K562 (cell line): ENCODE measurements around the gene SAMD10. TPM values are rescaled to one million over a fixed set of nuclear protein-coding genes. Genes with fewer than 3 reads are reported as not detected.

Experiments used
- BCOR ChIP-seq: fragments of 450-650 bp; IDR thresholded peaks from 2 replicates; pipeline ENCODE4 v1.6.1; 2016
- DDX20 ChIP-seq: fragments of 450-650 bp; IDR thresholded peaks from 2 replicates; pipeline ENCODE4 v1.6.1; 2016; ENCODE audit warnings: missing genetic modification characterization, low read depth, mild to moderate bottlenecking, missing compliant biosample characterization, moderate library complexity
- FOXO4 ChIP-seq: fragments of 450-650 bp; formaldehyde crosslinking; IDR thresholded peaks from 2 replicates; pipeline ENCODE4 v1.4.0; 2020; ENCODE audit warnings: mild to moderate bottlenecking, moderate library complexity
- FOXP4 ChIP-seq: sonication (generic); formaldehyde crosslinking; IDR thresholded peaks from 2 replicates; pipeline ENCODE4 v1.8.0; 2022; ENCODE audit warnings: mild to moderate bottlenecking, missing genetic modification reagents, borderline replicate concordance
- GATA2 ChIP-seq: sonication (generic); formaldehyde crosslinking; IDR thresholded peaks from 2 replicates; pipeline ENCODE4 v1.4.0; 2020; ENCODE audit warnings: mild to moderate bottlenecking, missing genetic modification reagents
- MBD1 ChIP-seq: fragments of 250-450 bp; sonication (Bioruptor Pico); IDR thresholded peaks from 2 replicates; pipeline ENCODE4 v1.8.0; 2022; ENCODE audit warnings: inconsistent platforms
- NKRF ChIP-seq: fragments of 450-650 bp; IDR thresholded peaks from 2 replicates; pipeline ENCODE4 v1.6.1; 2016; ENCODE audit warnings: borderline replicate concordance
- PHF8 ChIP-seq: fragments of 200-600 bp; sonication (generic); IDR thresholded peaks from 2 replicates; pipeline ENCODE4 v1.6.1; 2012; ENCODE audit warnings: mixed run types, mild to moderate bottlenecking, inconsistent platforms, low read length, moderate library complexity, borderline replicate concordance
- RB1 ChIP-seq: fragments of 450-650 bp; IDR thresholded peaks from 2 replicates; pipeline ENCODE4 v1.6.1; 2017; ENCODE audit warnings: low read depth, mild to moderate bottlenecking
- RBM14 ChIP-seq: fragments of 200-400 bp; formaldehyde crosslinking; IDR thresholded peaks from 2 replicates; pipeline ENCODE4 v1.6.1; 2018; ENCODE audit warnings: low read depth, mild to moderate bottlenecking, low read length, moderate library complexity, borderline replicate concordance; ENCODE audit not compliant: insufficient read depth
- SLC30A9 ChIP-seq: fragments of 250-450 bp; sonication (Bioruptor Pico); IDR thresholded peaks from 2 replicates; pipeline ENCODE4 v1.8.0; 2022; ENCODE audit warnings: mild to moderate bottlenecking, moderate library complexity
- SMARCA5 ChIP-seq: fragments of 450-650 bp; IDR thresholded peaks from 2 replicates; pipeline ENCODE4 v1.6.1; 2016
- SRSF3 ChIP-seq: fragments of 200-400 bp; formaldehyde crosslinking; IDR thresholded peaks from 2 replicates; pipeline ENCODE4 v1.6.1; 2016; ENCODE audit warnings: mild to moderate bottlenecking, low read length, moderate library complexity; ENCODE audit not compliant: insufficient read depth
- SRSF7 ChIP-seq: fragments of 200-400 bp; formaldehyde crosslinking; optimal IDR thresholded peaks from 2 replicates; pipeline ENCODE3; 2017; ENCODE audit warnings: mild to moderate bottlenecking, low read depth, low read length
- THRB ChIP-seq: fragments of 450-650 bp; formaldehyde crosslinking; conservative IDR thresholded peaks from 2 replicates; pipeline ENCODE4 v1.4.0; 2022; ENCODE audit warnings: mild to moderate bottlenecking, missing genetic modification characterization
- XRCC5 ChIP-seq: fragments of 200-400 bp; formaldehyde crosslinking; IDR thresholded peaks from 2 replicates; pipeline ENCODE4 v1.6.1; 2017; ENCODE audit warnings: low read depth, mild to moderate bottlenecking, low read length
- ZNF311 ChIP-seq: fragments of 250-450 bp; sonication (Bioruptor Pico); IDR thresholded peaks from 2 replicates; pipeline ENCODE4 v1.4.0; 2020; ENCODE audit warnings: mild to moderate bottlenecking, moderate library complexity
- ZNF354B ChIP-seq: fragments of 250-450 bp; sonication (Bioruptor Pico); IDR thresholded peaks from 2 replicates; pipeline ENCODE4 v1.4.0; 2020
- polyA plus RNA-seq, 8 experiments: library from polyadenylated mRNA; depleted of rRNA in 4 of 8; stranded (reverse) in 5 of 8; unstranded in 3 of 8; fragments of >200 nt; fragmentation: Nextera tagmentation in 2 of 8; fragmentation: Illumina TruSeq in 1 of 8; extraction: Ambion mirVana in 2 of 8; extraction: Trizol in 1 of 8; gene quantifications; 2 replicates each; pipeline versions ENCODE4 v1.2.1 to v1.2.3, GENCODE V29; 2011 to 2014; ENCODE audit warnings: inconsistent platforms in 1 of 8, missing spikeins in 1 of 8
- total RNA-seq, 7 experiments: library from RNA; depleted of rRNA in 6 of 7; stranded (reverse); fragments of >200 nt in 6 of 7; fragmentation: Illumina TruSeq in 2 of 7; extraction: Trizol in 2 of 7; gene quantifications; 2 replicates each; pipeline versions ENCODE4 v1.2.1 to v1.2.3, GENCODE V29; 2011 to 2021; ENCODE audit warnings: low replicate concordance in 1 of 7

Gene SAMD10
- total and polyA plus RNA-seq, 9 of the 15 experiments (the other 6 are each of a cell fraction or from before 2014, with no cell fraction given), result 0.37 to 15.2 (median 4.8) TPM

GRCh38 chr20:63980806-63981728 is 1.6 kb upstream of the SAMD10 start, which contains the start of gene PRPF6 (continued):
- TF ChIP-seq THRB (no peak), SLC30A9 (CRISPR knock-in tag) (no peak), SRSF7 (no peak), PHF8 (peak; percentile 94), ZNF311 (no peak), GATA2 (CRISPR knock-in tag) (no peak), SMARCA5 (no peak), ZNF354B (CRISPR knock-in tag) (no peak), SRSF3 (no peak), RB1 (peak; percentile 80), XRCC5 (peak; percentile 83; the same call in 1 of the 2 replicates), FOXO4 (CRISPR knock-in tag) (no peak), BCOR (no peak), FOXP4 (CRISPR knock-in tag) (no peak), NKRF (peak; percentile 89), DDX20 (tag) (no peak), MBD1 (CRISPR knock-in tag) (no peak), RBM14 (no peak)
